HG03457 (cell line): ENCODE results near the gene NCAN.
"Not testable (repeated sequence)": the region's sequence is repeated elsewhere in the genome, so short reads cannot be mapped to it uniquely, and the experiment has no call there.

Experiments
- ATAC-seq: cut with Tn5 transposase; IDR thresholded peaks from one replicate; pipeline ENCODE4 v1.9.1; 2021; ENCODE audit warnings: moderate number of reproducible peaks; ENCODE audit not compliant: unreplicated experiment

The NCAN gene

DNA sequence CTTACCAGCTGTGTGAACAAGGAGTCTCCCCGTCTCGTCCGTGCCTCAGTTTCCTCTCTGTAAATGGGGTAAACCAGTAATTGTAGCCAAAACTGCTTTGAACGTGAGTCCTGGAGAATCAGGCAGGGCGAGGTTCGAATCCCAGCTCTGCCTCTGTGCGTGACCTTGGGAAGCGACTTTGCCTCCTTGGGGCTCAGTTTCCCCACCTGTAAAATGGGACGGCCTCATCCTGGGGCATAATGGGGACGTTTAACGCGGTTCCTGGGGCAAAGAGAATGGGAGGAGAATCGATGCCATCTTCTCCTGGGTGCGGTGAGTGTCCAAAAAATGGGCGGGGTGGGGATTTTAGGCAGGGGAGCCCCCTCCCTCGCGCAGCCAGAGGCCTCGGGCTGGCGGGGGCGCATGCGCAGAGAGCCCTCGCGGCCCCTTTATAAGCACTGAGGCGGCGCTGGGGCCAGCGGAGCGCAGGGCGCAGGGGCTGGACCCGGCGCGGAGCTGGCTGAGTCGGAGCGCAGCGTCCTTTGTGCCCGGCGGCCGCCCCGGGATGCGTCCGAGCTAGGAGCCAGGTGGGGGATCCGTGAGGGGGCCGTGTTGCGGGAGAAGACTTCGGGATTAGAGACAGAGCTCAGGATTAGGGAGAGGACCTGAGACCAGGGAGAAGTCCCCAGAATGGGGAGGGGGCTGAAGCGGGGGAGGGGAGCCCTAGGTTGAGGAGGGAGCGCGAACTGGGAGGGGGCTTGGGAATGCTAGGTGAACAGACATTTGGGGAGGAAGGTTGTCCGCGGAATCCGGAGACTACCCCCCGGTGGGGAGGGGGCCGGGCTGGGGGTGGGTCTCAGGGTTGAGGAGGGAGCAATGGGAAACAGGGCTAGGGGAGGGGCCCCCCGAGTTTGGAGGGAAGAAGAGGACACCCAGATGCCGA lies at the start of gene NCAN:
Gene NCAN, plus strand, starts transcription at position 460 of the 922 bp plus-strand sequence. CDS start 4,996 bp downstream, outside the sequence.
- no peak for ATAC-seq

DNA sequence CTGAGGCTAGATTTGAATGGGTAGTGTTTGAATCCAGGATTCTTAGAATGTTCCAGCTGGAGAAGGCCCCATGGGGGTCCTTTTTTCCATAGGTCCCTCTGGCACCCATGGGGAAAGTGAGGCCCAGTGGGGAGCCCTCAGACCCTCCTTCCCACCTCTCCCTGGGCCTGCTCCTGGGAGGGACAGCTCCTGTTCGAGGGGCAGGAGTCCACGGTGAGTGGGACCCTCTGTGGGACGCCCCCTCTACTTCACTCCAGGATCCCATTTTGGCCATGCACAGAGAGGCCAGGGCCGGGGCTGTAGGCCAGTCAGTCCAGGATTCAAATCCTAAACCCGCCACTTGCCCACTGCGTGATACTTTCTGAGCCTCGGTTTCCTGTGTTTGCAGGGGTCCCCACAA lies 49.3 kb upstream of the NCAN start:
- ATAC-seq = no peak

DNA sequence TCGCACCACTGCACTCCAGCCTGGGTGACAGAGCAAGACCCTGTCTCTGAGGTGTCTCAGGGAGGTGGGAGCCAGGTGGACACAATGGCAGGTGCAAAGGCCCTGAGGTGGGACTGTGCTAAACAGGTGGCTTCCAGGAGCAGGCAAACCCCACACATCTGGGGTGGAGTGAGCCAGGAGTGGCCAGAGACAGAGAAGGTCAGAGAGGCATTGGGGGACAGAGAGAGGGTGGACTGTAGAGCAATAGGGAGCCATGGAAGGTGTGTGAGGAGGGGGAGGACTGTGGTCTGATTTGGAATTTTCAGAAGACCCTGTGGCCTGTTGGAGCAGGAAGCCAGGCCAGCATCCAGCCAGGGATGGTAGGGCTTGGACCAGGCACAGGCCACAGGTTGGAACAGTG lies 46.4 kb upstream of the NCAN start:
- ATAC-seq = no peak

DNA sequence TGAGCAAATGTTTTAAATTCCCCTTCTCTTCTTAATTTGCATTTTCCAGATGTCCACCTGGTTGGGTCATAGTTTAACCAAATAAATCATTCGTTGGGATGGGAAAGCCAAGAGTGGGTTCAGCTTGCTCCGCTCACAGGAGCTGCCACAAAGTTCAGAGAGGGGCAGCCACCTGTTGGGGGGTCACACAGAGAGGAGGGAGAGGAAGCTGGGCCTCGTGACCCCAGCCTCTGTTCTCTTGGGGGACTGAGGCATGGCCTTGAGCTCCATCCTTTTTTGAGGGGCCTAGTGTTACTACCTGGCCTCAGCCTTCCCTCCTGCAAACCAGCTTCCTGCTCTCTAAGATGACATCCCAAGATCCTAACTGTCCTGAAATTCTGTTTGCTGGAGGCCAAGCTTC lies 44.1 kb upstream of the NCAN start:
- ATAC-seq = no peak

DNA sequence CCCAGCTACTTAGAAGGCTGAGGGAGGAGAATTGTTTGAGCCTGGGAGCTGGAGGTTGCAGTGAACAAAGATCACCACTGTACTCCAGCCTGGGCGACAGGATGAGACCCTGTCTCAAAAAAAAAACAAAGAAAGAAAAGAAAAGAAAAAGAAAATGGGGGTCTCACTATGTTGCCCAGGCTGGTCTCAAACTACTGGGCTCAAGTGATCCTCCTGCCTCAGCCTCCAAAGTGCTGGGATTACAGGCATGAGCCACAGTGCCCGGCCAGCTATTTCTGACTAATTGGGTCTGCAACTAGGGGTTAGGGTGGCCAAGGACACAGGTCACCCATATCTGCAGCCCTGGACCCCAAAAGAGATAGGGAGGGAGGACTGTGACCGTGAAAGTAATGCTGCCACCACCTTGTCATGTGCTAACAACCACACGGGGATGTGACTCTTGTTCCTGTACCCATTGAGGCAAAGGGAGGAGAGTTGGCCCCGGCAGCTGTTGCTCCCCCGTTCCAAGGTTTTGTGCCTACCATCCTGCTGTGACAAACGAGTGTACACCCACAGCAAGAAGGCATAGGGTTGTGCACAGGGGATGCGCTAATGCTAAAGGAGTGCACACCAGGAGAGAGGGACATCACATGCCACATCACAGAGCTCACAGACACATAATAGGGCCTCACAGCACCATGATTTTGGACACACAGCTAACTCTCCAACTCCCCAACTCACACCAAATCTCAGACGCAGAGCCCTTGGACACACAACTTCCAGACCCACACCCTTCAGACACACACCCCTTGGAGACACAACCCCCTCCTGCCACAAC lies 42.3 kb upstream of the NCAN start:
- peak; percentile 12 for ATAC-seq

DNA sequence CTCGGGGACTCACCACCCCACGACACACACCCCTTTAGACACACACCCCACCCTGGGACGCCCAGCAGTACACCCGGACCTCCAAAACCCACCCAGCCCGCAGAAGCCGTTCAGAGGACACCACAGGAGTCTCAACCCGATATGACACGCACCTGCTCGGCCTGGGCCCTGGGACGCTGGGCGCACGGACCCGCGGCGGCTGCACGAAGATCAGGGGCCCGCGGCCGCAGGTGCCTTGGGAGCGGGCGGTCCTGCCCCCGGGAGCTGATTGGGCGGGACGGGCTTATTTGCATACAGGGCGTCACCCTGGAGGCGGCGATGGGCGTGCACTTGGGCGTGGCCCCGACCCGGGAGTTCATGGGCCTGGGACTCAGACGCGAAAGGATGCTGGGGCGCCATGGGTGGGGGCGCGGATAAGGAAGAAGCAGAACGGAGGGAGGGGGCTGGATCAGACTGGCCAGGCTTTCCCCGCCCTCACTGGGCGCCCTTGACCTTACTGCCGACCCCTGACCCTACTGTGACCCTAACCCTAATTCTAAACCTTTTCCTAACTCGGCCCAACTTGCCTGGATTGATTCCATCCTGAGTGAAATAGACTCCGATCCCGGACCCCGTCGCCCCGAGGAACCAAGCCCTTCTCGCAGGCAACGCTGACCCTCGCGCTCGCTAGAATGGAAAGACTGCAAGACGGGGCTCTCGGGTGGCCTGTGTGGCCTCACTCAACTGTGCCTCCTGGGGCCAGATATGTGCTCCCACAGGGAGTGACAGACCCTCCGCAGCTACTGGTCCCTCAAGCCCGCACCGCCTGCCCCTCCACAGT lies 41.5 kb upstream of the NCAN start, which contains the start of gene MEF2B:
Gene MEF2B, minus strand, starts transcription at position 211 of the 820 bp plus-strand sequence. CDS start 19,528 bp downstream, outside the sequence.
- ATAC-seq = peak; percentile 76

DNA sequence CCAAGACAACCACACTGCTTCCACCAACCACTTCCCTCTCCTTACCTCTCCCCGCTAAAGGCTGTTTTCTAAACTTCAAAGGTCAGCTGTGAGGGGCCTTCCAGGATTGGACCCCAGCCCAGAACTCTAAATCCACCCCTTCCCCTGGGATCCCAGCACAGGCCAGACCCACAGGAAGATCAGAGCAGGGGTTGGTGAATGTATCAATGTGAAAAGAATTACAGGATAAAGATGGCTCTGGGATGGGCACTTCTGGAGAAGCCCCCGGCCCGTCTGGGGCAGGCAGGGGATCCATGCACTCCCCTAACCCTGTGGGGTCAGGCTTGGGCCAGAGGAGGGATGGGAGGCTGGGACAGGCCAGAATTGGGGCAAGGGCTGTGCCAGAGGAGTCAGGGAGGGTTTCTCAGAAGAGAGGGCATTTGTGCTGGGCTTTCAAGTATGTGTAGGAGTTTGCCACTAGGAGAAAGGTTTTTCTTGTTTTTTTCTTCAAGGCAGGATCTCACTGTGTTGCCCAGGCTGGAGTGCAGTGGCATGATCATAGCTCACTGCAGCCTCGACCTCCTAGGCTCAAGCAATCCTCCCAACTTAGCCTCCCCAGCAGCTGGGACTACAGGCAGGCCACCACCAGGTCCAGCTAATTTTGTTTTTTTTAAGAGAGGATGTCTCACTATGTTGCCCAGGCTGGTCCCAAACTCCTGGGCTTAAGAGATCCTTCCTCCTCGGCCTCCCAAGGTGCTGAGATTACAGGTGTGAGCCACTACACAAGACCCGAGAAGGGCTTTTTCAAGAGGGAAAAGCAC lies 40.7 kb upstream of the NCAN start:
- ATAC-seq = no peak

DNA sequence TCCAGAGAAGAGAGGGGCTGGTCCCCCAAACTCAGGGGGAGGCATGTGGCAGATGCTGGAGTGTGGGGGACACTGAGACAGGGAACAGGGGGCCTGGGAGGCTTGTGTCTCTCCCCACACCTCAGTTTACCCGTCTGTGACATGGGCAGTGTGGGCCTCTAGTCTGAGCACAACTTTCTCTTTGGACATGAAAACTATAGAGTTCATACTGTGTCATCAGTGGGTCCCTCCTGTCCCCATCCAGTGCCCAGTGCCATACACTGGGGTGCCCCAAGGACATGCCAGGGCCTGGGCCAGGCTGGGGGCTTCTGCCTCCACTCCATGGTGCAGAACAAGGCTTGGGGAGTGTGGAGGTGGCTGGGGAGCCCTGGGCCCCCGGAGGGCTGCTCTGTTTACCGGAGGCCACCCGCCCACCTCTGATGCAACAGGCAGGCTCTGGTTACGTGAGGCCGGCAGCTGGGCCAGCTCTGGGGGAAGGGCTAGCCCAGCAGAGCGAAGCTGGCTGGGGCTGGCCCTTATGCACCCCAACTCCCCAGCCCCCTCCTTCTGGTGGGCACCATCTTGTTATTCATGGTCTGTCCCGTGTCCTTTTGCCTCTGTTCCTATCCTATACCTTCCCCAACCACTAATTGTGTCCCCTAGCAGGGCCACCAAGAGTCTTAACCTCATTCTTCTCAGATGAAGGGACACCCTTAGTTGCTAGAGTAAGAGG lies 39.8 kb upstream of the NCAN start:
- no peak for ATAC-seq

DNA sequence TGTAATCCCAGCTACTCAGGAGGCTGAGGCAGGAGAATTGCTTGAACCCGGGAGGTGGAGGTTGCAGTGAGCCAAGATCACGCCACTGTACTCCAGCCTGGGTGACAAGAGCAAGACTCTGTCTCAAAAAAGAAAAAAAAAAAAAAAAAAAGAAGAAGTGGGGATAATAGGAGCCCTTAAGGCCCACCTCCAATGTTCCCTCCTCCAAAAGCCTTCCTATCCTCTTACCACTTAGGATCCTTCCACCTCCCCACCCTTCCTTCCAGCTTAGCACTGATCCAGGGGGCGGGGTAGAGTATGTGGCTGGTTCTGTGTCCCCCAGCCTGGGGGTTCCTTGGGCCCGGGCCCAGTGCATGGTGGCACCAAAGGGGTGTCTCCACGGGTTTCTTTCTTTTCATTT lies 38.5 kb upstream of the NCAN start:
- ATAC-seq = not testable (repeated sequence)

DNA sequence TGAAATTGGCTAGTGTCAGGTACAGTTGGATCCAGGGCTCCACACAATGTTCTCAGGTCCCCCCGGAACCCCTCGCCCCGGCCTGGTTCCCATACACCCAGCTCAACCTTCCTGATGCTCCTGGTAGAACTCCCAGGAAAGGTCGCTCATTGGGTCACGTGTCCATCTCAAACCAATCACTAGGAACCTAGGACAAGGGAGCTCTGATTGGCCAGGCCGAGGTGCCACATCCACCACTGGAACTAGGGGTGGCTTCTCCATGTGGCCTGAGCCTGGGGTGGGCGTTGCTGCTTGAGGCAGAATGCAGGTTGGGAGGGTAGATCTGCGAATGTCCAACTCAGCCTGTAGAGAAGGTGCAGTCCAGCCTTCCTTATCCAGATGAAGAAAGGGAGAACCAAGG lies 34.8 kb upstream of the NCAN start:
- no peak for ATAC-seq

DNA sequence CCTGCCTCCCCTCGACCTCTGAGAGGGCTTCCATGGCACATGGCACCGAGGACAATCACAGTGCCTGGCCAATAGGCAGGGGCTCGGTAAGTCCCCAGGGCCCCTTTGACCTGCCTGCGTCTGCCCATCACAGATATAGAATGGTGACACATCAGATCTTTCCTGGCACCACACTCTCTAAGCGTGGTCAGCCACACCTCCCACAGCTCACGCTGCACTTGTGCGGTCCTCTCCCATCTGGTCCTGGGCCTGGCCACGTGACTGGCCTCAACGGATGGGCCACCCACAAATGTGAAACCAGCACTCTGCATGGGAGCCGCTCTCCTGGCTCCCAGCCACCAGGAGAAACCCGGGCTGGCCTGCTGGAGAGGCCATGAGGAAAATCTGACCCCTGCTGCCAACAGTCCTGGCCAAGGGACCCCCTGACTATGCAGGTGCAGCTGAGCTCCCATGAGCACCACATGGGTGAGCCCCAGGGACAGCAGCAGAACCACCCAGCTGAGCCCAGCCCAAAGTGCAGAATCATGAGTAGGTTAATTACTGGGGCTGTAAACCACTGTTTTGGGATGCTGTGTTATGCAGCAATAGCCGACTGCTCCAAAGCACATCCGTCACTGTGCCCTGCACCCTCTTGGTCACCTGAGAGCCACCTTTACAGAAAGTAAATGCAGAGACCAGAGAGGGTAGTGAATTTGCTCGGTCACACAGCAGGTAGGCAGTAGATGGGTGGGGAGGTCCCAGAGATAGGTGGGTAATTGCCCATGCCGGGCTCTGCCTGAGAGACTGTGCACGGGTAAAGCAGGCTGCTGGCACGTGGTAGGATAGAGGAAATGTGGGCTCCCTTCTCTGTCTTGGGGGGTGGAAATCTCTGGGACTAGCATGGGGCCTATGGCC lies 32.0 kb upstream of the NCAN start:
- ATAC-seq = no peak

DNA sequence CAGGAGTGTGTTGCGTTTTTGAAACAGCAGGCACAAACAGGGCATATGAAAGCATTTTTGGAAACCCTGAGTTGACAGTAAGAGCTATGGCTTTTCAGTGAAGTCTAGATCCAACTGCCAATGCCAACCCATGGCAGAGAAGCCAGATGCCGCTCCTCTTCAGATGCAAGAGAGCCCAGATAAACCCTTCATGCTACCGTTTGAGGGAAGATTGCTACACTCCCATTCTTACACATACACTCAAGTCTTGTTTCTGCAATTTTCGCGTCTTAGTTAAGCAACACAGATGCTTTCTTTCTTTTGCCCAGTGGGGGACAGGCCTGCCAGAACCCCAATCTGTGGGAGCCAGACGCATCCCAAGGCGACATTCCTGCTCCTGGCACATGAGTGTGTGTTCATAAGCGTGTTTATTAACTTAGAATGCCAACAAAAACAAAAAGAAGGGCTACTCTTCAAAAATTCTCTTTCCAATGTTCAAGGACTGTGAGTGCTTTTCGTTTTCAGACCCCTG lies 30.2 kb upstream of the NCAN start:
- ATAC-seq = no peak

DNA sequence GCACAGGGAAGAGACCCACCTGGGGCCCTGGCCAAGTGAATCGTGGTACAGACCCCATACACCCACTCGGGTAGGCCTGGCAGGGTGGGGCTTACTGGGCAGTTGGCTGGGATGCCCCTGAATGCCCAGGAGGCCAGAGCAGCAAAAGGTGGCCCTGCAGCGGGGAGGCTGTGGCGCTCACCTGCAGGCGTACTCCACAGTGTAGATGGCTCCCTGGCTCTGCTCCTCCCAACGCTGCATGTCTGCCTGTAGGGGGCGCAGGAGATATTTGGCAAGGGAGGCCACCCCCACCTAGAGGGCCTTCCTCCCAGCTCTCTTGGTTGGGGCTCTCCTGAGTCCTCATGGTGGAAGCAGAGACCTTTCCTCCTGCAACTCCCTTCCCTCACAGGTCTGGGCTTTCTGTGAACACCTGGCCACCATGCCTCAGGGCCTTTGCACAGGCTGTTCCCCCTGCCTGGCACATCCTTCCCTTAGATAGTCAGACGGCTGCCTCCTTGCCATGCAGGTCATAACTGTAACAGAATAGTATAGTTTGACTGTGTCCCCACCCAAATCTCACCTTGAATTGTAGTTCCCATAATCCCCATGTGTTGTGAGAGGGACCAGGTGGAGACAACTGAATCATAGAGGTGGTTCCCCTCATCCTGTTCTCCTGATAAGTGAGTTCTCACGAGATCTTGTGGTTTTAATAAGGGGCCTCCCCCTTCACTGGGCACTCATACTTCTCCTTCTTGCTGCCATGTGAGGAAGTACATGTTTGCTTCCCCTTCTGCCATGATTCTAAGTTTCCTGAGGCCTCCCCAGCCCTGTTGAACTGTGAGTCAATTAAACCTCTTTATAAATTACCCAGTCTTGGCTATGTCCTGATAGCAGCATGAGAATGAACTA lies 25.7 kb upstream of the NCAN start:
- ATAC-seq = no peak

DNA sequence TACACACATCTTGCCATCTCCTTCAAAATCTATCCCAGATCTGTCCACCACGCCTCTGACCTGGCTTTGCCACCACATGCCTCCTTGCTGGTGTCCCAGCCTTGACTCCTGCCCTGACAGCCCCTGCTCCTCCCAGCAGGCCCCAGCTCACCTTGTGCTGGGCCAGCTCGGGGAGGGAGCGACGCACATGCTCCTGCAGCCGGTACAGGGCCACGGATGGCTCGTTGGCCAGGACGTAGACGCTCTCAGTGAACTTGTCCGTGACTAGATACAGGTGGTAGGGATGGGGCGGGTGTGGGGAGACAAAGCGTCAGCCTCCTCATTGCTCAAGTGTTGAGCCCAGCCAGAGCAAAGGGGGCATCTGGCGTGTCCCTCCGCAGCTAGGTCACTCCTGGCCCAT lies 25.0 kb upstream of the NCAN start:
- ATAC-seq = no peak

DNA sequence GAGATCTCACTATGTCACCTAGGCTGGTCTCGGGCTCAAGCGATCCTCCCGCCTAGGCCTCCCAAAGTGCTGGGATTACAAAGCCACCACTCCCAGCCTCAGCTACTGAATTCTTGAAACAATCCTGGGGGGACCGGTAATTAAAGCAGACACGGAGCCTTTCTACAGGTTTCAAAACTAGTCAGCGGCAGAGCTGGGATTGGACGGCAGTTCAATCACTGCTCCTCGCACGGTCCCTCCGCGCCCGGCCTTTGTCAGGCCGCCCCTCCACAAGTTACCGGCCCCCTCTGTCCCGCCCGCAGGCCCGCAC lies 20.0 kb upstream of the NCAN start:
- peak; percentile 1 for ATAC-seq

DNA sequence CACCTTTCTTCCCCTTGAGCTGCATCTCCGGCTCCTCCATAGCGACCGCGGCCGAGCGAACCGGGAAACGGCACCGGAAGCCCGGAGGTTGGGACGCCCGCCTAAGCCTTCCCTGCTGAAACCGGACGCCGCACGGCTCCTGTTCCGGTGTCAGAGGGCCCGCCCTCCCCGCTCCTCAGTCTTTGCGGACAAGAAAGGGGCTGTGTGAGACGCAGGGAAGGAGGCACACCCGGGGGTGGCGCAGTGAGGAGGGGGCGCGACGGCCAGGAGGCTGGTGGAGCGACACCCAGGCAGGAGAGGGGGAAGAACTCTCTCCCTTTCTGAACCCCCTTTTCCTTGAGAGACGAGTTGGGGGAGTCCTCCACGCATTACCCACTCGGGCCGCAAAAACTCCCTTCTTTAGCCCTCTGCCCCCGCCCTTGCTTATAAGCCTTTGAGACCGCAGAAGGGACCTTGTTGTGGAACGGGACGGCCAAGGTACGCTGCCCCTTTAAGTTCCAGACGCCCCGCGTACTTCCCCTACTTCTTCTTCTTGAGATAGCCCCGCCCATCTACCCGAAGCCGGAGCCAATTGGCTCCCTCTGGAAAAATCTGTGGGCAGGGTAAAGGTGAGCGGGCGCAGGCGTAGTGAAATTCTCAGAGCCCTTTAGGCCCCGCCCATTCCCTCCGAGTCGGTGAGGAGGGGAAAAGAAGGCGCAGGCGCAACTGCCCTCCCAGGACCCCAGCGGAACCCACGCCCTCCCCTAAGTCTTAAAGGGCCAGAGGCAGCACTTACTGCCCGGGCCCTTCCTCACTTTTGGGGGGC lies 19.5 kb upstream of the NCAN start, which contains the start of the genes BORCS8 and RFXANK:
Gene BORCS8, minus strand, starts transcription at position 75 of the 805 bp plus-strand sequence. Its CDS starts 35 bp downstream, at position 40.
Gene RFXANK, plus strand, starts transcription at position 181 of the 805 bp plus-strand sequence. CDS start 1,689 bp downstream, outside the sequence.
- ATAC-seq = peak; percentile 62
